ENCODE data around the gene SFR1. TPM values are rescaled to one million over a fixed set of nuclear protein-coding genes. Genes with fewer than 3 reads are reported as not detected.
A peak's percentile ranks its signal among the peaks of the same experiment; 100 is the strongest.

The SFR1 gene
- total RNA-seq, 1 donor: 27.3 TPM

- peak overlapping the region; percentile 95 for H3K4me3 ChIP-seq (ENCODE audit: low read length)
- no peaks in the 10 kb centered on the region for H3K27me3 ChIP-seq (ENCODE audit: insufficient read depth, low read length)
- H3K9me3 ChIP-seq (ENCODE audit: low read depth, low read length): no peaks in the 10 kb centered on the region
- peaks cover 18% of the 10 kb centered on the region for H3K4me1 ChIP-seq (ENCODE audit: insufficient read depth, low read length)
Observed at GRCh38 chr10:104122225-104123107, 495 bp downstream of the SFR1 start.

GRCh38 chr10:104123397-104123796 is 1.4 kb downstream of the SFR1 start:
- no peaks in the 10 kb centered on the region for H3K27me3 ChIP-seq (ENCODE audit: insufficient read depth, low read length)
- H3K4me3 ChIP-seq (ENCODE audit: low read length): no peak overlapping the region
- H3K9me3 ChIP-seq (ENCODE audit: low read depth, low read length): no peaks in the 10 kb centered on the region
- peaks cover 18% of the 10 kb centered on the region for H3K4me1 ChIP-seq (ENCODE audit: insufficient read depth, low read length)

- Histone ChIP-seq H3K9me3 (ENCODE audit: low read depth, low read length) (no peaks in the 10 kb centered on the region), H3K4me1 (ENCODE audit: insufficient read depth, low read length) (peaks cover 5% of the 10 kb centered on the region), H3K27me3 (ENCODE audit: insufficient read depth, low read length) (no peaks in the 10 kb centered on the region), H3K4me3 (ENCODE audit: low read length) (no peak overlapping the region)
Observed at GRCh38 chr10:104127411-104127810, 5.4 kb downstream of the SFR1 start.

GRCh38 chr10:104128214-104128613 is 6.2 kb downstream of the SFR1 start:
- no peaks in the 10 kb centered on the region for H3K4me1 ChIP-seq (ENCODE audit: insufficient read depth, low read length)
- no peak overlapping the region for H3K4me3 ChIP-seq (ENCODE audit: low read length)
- H3K27me3 ChIP-seq (ENCODE audit: insufficient read depth, low read length): no peaks in the 10 kb centered on the region
- H3K9me3 ChIP-seq (ENCODE audit: low read depth, low read length): no peaks in the 10 kb centered on the region

GRCh38 chr10:104130041-104130440 is 8.1 kb downstream of the SFR1 start:
- H3K9me3 ChIP-seq (ENCODE audit: low read depth, low read length): no peaks in the 10 kb centered on the region
- no peaks in the 10 kb centered on the region for H3K4me1 ChIP-seq (ENCODE audit: insufficient read depth, low read length)
- no peak overlapping the region for H3K4me3 ChIP-seq (ENCODE audit: low read length)

GRCh38 chr10:104138131-104138530 is 16.2 kb downstream of the SFR1 start:
- no peaks in the 10 kb centered on the region for H3K27me3 ChIP-seq (ENCODE audit: insufficient read depth, low read length)
- H3K4me3 ChIP-seq (ENCODE audit: low read length): no peak overlapping the region
- no peaks in the 10 kb centered on the region for H3K4me1 ChIP-seq (ENCODE audit: insufficient read depth, low read length)
- H3K9me3 ChIP-seq (ENCODE audit: low read depth, low read length): no peaks in the 10 kb centered on the region

More at GRCh38 chr10:104130041-104130440, 8.1 kb downstream of the SFR1 start:
- no peaks in the 10 kb centered on the region for H3K27me3 ChIP-seq (ENCODE audit: insufficient read depth, low read length)

GRCh38 chr10:104139221-104139620 is 17.2 kb downstream of the SFR1 start:
- H3K4me3 ChIP-seq (ENCODE audit: low read length): no peak overlapping the region
- no peaks in the 10 kb centered on the region for H3K4me1 ChIP-seq (ENCODE audit: insufficient read depth, low read length)
- no peaks in the 10 kb centered on the region for H3K27me3 ChIP-seq (ENCODE audit: insufficient read depth, low read length)
- no peaks in the 10 kb centered on the region for H3K9me3 ChIP-seq (ENCODE audit: low read depth, low read length)

GRCh38 chr10:104142081-104142480 is 20.1 kb downstream of the SFR1 start:
- H3K4me1 ChIP-seq (ENCODE audit: insufficient read depth, low read length): no peaks in the 10 kb centered on the region
- H3K27me3 ChIP-seq (ENCODE audit: insufficient read depth, low read length): no peaks in the 10 kb centered on the region
- no peak overlapping the region for H3K4me3 ChIP-seq (ENCODE audit: low read length)
- no peaks in the 10 kb centered on the region for H3K9me3 ChIP-seq (ENCODE audit: low read depth, low read length)

- Histone ChIP-seq H3K4me1 (ENCODE audit: insufficient read depth, low read length) (no peaks in the 10 kb centered on the region), H3K4me3 (ENCODE audit: low read length) (no peak overlapping the region), H3K9me3 (ENCODE audit: low read depth, low read length) (no peaks in the 10 kb centered on the region), H3K27me3 (ENCODE audit: insufficient read depth, low read length) (no peaks in the 10 kb centered on the region)
Observed at GRCh38 chr10:104143829-104144228, 21.9 kb downstream of the SFR1 start.

GRCh38 chr10:104144931-104145330 is 23.0 kb downstream of the SFR1 start:
- no peaks in the 10 kb centered on the region for H3K4me1 ChIP-seq (ENCODE audit: insufficient read depth, low read length)
- no peaks in the 10 kb centered on the region for H3K9me3 ChIP-seq (ENCODE audit: low read depth, low read length)
- no peak overlapping the region for H3K4me3 ChIP-seq (ENCODE audit: low read length)

GRCh38 chr10:104146882-104147281 is 24.9 kb downstream of the SFR1 start:
- Histone ChIP-seq H3K9me3 (ENCODE audit: low read depth, low read length) (peaks cover under 1% of the 10 kb centered on the region), H3K4me3 (ENCODE audit: low read length) (no peak overlapping the region), H3K4me1 (ENCODE audit: insufficient read depth, low read length) (no peaks in the 10 kb centered on the region), H3K27me3 (ENCODE audit: insufficient read depth, low read length) (no peaks in the 10 kb centered on the region)

More at GRCh38 chr10:104144931-104145330, 23.0 kb downstream of the SFR1 start:
- H3K27me3 ChIP-seq (ENCODE audit: insufficient read depth, low read length): no peaks in the 10 kb centered on the region

GRCh38 chr10:104150139-104150538 is 28.2 kb downstream of the SFR1 start:
- Histone ChIP-seq H3K4me1 (ENCODE audit: insufficient read depth, low read length) (no peaks in the 10 kb centered on the region), H3K9me3 (ENCODE audit: low read depth, low read length) (peaks cover 10% of the 10 kb centered on the region), H3K4me3 (ENCODE audit: low read length) (no peak overlapping the region), H3K27me3 (ENCODE audit: insufficient read depth, low read length) (no peaks in the 10 kb centered on the region)

- Histone ChIP-seq H3K27me3 (ENCODE audit: insufficient read depth, low read length) (no peaks in the 10 kb centered on the region), H3K9me3 (ENCODE audit: low read depth, low read length) (peaks cover 10% of the 10 kb centered on the region), H3K4me3 (ENCODE audit: low read length) (no peak overlapping the region), H3K4me1 (ENCODE audit: insufficient read depth, low read length) (no peaks in the 10 kb centered on the region)
Observed at GRCh38 chr10:104151737-104152136, 29.8 kb downstream of the SFR1 start.

- Histone ChIP-seq H3K4me3 (ENCODE audit: low read length) (no peak overlapping the region), H3K27me3 (ENCODE audit: insufficient read depth, low read length) (peaks cover 4% of the 10 kb centered on the region), H3K9me3 (ENCODE audit: low read depth, low read length) (peaks cover 10% of the 10 kb centered on the region), H3K4me1 (ENCODE audit: insufficient read depth, low read length) (no peaks in the 10 kb centered on the region)
Observed at GRCh38 chr10:104155591-104155990, 33.6 kb downstream of the SFR1 start.

- Histone ChIP-seq H3K9me3 (ENCODE audit: low read depth, low read length) (no peaks in the 10 kb centered on the region), H3K4me1 (ENCODE audit: insufficient read depth, low read length) (peaks cover 4% of the 10 kb centered on the region), H3K4me3 (ENCODE audit: low read length) (no peak overlapping the region), H3K27me3 (ENCODE audit: insufficient read depth, low read length) (no peaks in the 10 kb centered on the region)
Observed at GRCh38 chr10:104170610-104171254, 48.8 kb downstream of the SFR1 start.
